GM12864 (cell line): Measurements from ENCODE around the gene TOB2.

Experiments
- DNase-seq: peaks from one replicate; pipeline ENCODE4 v3.0.0-alpha.2; 2011; ENCODE audit warnings: low read depth
- H3K4me3 ChIP-seq: 2 replicates; pipeline ENCODE4 v1.5.1; 2011; ENCODE audit warnings: mild to moderate bottlenecking, low read depth, low read length, control low read depth
- TF ChIP-seq, protein P1 (sequence below): IDR thresholded peaks from 2 replicates; pipeline ENCODE4 v1.5.1; 2011; ENCODE audit warnings: low read depth, mild to moderate bottlenecking, moderate library complexity, low read length, control low read depth, inconsistent platforms; ENCODE audit errors: missing control alignments

The TOB2 gene

GRCh38 chr22:41482319-41482935 lies 35.8 kb upstream of the TOB2 start:
- H3K4me3 ChIP-seq: no peak overlapping the region; the same call in 1 of the 2 replicates
- TF ChIP-seq, protein P1, sequence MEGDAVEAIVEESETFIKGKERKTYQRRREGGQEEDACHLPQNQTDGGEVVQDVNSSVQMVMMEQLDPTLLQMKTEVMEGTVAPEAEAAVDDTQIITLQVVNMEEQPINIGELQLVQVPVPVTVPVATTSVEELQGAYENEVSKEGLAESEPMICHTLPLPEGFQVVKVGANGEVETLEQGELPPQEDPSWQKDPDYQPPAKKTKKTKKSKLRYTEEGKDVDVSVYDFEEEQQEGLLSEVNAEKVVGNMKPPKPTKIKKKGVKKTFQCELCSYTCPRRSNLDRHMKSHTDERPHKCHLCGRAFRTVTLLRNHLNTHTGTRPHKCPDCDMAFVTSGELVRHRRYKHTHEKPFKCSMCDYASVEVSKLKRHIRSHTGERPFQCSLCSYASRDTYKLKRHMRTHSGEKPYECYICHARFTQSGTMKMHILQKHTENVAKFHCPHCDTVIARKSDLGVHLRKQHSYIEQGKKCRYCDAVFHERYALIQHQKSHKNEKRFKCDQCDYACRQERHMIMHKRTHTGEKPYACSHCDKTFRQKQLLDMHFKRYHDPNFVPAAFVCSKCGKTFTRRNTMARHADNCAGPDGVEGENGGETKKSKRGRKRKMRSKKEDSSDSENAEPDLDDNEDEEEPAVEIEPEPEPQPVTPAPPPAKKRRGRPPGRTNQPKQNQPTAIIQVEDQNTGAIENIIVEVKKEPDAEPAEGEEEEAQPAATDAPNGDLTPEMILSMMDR: no peak
- no peak for DNase-seq

GRCh38 chr22:41481925-41482318 lies 35.3 kb upstream of the TOB2 start:
- TF ChIP-seq, protein P1: no peak
- H3K4me3 ChIP-seq: no peak overlapping the region; the same call in 1 of the 2 replicates
- DNase-seq: no peak

- DNase-seq: no peak
- no peak overlapping the region; the same call in 1 of the 2 replicates for H3K4me3 ChIP-seq
- TF ChIP-seq, protein P1: no peak
Observed at GRCh38 chr22:41481131-41481830, 34.7 kb upstream of the TOB2 start.

DNA sequence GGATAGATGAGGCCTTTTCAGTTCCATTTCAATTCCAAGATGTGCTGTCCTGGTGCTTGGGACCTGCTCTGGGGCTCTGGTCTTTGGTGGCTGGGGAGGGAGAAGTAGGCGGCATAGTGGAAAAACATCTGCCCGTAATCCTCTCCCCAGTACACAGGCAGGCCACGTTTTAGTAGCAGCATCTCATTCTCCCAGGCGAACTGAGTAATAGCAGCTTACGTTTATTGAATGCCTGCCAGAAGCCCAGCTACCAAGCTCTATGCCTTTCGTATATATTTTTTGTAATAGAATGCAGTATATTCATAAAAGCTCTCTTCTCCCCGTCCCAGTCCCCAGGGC lies 33.8 kb upstream of the TOB2 start:
- TF ChIP-seq, protein P1: no peak
- DNase-seq: no peak
- H3K4me3 ChIP-seq: no peak overlapping the region

- TF ChIP-seq, protein P1: no peak
- H3K4me3 ChIP-seq: no peak overlapping the region
- no peak for DNase-seq
Observed at GRCh38 chr22:41479671-41480396, 33.2 kb upstream of the TOB2 start.

GRCh38 chr22:41478891-41479521 lies 32.4 kb upstream of the TOB2 start:
- DNase-seq: no peak
- no peak overlapping the region for H3K4me3 ChIP-seq

More at GRCh38 chr22:41478891-41479521, 32.4 kb upstream of the TOB2 start:
- TF ChIP-seq, protein P1: no peak
